A673 (cell line): ENCODE data around the gene GMDS. TPM values are rescaled to one million over a fixed set of nuclear protein-coding genes. Genes with fewer than 3 reads are reported as not detected.
"Not testable (repeated sequence)": the region's sequence is repeated elsewhere in the genome, so short reads cannot be mapped to it uniquely, and the experiment has no call there.

Experiments used
- BruUV-seq: library from RNA; stranded (reverse); fragments of 400-500 nt; replicated peaks from 2 replicates; lab custom pipeline; 2021; lab: Mats Ljungman, UMichigan
- CTCF ChIA-PET: fragments of 300-600 bp; sonication (Branson Sonifier 250); formaldehyde crosslinking; loops from one replicate; lab custom pipeline; 2022; ENCODE audit warnings: antibody characterized with exemption; lab: Charles Lee
- POLR2A ChIA-PET: fragments of 300-600 bp; sonication (Branson Sonifier 250); formaldehyde crosslinking; loops from one replicate; lab custom pipeline; 2022; ENCODE audit warnings: antibody characterized with exemption; ENCODE audit not compliant: low non-redundant PET; lab: Charles Lee
- DNase-seq: peaks from one replicate; pipeline ENCODE4 v3.0.0-alpha.2; 2015; ENCODE audit warnings: low spot score
- H3K27ac ChIP-seq: fragments of 200-600 bp; sonication (generic); 2 replicates; pipeline ENCODE4 v1.5.1; 2016; ENCODE audit warnings: mixed run types, low read depth, mild to moderate bottlenecking, mixed read lengths, antibody characterized with exemption, low read length; ENCODE audit not compliant: poor library complexity, severe bottlenecking
- H3K27me3 ChIP-seq: fragments of 200-600 bp; sonication (generic); replicated peaks from 2 replicates; pipeline ENCODE4 v1.6.1; 2017; ENCODE audit warnings: mixed run types, low read depth, mild to moderate bottlenecking, mixed read lengths, antibody characterized with exemption, low read length; ENCODE audit not compliant: insufficient read depth, poor library complexity
- H3K36me3 ChIP-seq: fragments of 200-600 bp; sonication (generic); 2 replicates; pipeline ENCODE4 v1.6.1; 2016; ENCODE audit warnings: mixed run types, mild to moderate bottlenecking, mixed read lengths, antibody characterized with exemption, low read length; ENCODE audit not compliant: insufficient read depth, poor library complexity, severe bottlenecking
- H3K4me1 ChIP-seq: fragments of 200-600 bp; sonication (generic); 2 replicates; pipeline ENCODE4 v1.6.1; 2017; ENCODE audit warnings: mixed run types, mild to moderate bottlenecking, mixed read lengths, antibody characterized with exemption, low read length; ENCODE audit not compliant: insufficient read depth, poor library complexity, severe bottlenecking
- H3K4me3 ChIP-seq: fragments of 200-600 bp; sonication (generic); 2 replicates; pipeline ENCODE4 v1.5.1; 2016; ENCODE audit warnings: low read depth, mixed run types, mild to moderate bottlenecking, mixed read lengths, low read length; ENCODE audit not compliant: poor library complexity, severe bottlenecking
- H3K9me3 ChIP-seq: fragments of 200-600 bp; sonication (generic); 2 replicates; pipeline ENCODE4 v1.6.1; 2016; ENCODE audit warnings: mixed run types, low read depth, mild to moderate bottlenecking, mixed read lengths, antibody characterized with exemption, low read length; ENCODE audit not compliant: poor library complexity, severe bottlenecking
- CTCF ChIP-seq: fragments of 300-800, 200-600 bp; sonication (generic); conservative IDR thresholded peaks from 2 replicates; pipeline ENCODE4 v1.5.1; 2017; ENCODE audit warnings: low read depth, mild to moderate bottlenecking, antibody characterized with exemption, low read length, moderate library complexity, mixed read lengths
- EZH2 ChIP-seq: fragments of 200-600 bp; sonication (generic); IDR thresholded peaks from 2 replicates; pipeline ENCODE4 v1.6.1; 2017; ENCODE audit warnings: borderline replicate concordance, low read depth, mild to moderate bottlenecking, mixed read lengths, antibody characterized with exemption, low read length; ENCODE audit not compliant: poor library complexity, severe bottlenecking
- intact Hi-C: fragments of 100-400 bp; cut with micrococcal nuclease; formaldehyde crosslinking; loops from one replicate; pipeline ENCODE4 v1.10.0; 2022; ENCODE audit not compliant: unreplicated experiment
- total RNA-seq: library from RNA; stranded (reverse); gene quantifications from 2 replicates; pipeline ENCODE4 v1.2.3, GENCODE V29; 2021

Gene GMDS
- total RNA-seq, 1 experiment from 2014 or later, result 15.2 TPM

GRCh38 chr6:1669996-1670395, 575.4 kb downstream of the GMDS start:
- Histone ChIP-seq H3K4me1 (peaks cover 3% of the 10 kb centered on the region), H3K36me3 (no peaks in the 10 kb centered on the region), H3K27me3 (no peaks in the 10 kb centered on the region), H3K9me3 (no peaks in the 10 kb centered on the region), H3K27ac (no peak overlapping the region), H3K4me3 (no peak overlapping the region)
- intact Hi-C loops, result no loop called here
- ChIA-PET POLR2A (no interaction called here), CTCF (no interaction called here)
- BruUV-seq, result no TSS peak
- no peak for DNase-seq
- TF ChIP-seq CTCF (no peak), EZH2 (no peak)

- CTCF ChIA-PET, H3K36me3 ChIP-seq, intact Hi-C loops, BruUV-seq, H3K9me3 ChIP-seq, POLR2A ChIA-PET, H3K27ac ChIP-seq, H3K27me3 ChIP-seq, H3K4me3 ChIP-seq, DNase-seq, H3K4me1 ChIP-seq: not testable (repeated sequence)
Measured at GRCh38 chr6:1668456-1668855, 576.9 kb downstream of the GMDS start.

- TF ChIP-seq EZH2, result no peak
- no TSS peak for BruUV-seq
- H3K4me3 ChIP-seq, result no peak overlapping the region
- peaks cover 3% of the 10 kb centered on the region for H3K4me1 ChIP-seq
- H3K36me3 ChIP-seq, result no peaks in the 10 kb centered on the region
- H3K27ac ChIP-seq, result no peak overlapping the region
- ChIA-PET POLR2A (no interaction called here), CTCF (no interaction called here)
- intact Hi-C loops, result no loop called here
- no peak for DNase-seq
- no peaks in the 10 kb centered on the region for H3K9me3 ChIP-seq
- no peaks in the 10 kb centered on the region for H3K27me3 ChIP-seq
Measured at GRCh38 chr6:1667805-1668175, 577.6 kb downstream of the GMDS start.

- Histone ChIP-seq H3K36me3 (no peaks in the 10 kb centered on the region), H3K4me1 (peaks cover 3% of the 10 kb centered on the region), H3K27ac (no peak overlapping the region), H3K9me3 (no peaks in the 10 kb centered on the region), H3K4me3 (no peak overlapping the region), H3K27me3 (no peaks in the 10 kb centered on the region)
- intact Hi-C loops, result no loop called here
- BruUV-seq, result no TSS peak
- no peak for TF ChIP-seq EZH2
- no peak for TF ChIP-seq CTCF
- CTCF ChIA-PET, result no interaction called here
- no peak for DNase-seq
- POLR2A ChIA-PET, result no interaction called here
Measured at GRCh38 chr6:1667012-1667804, 578.2 kb downstream of the GMDS start.
